Measurements from ENCODE around the gene RIC3.
"Not testable (repeated sequence)": the region's sequence is repeated elsewhere in the genome, so short reads cannot be mapped to it uniquely, and the experiment has no call there.

The RIC3 gene

GRCh38 chr11:8177136-8177535, 8.3 kb upstream of the RIC3 start:
- no peak for TF ChIP-seq CTCF (IDR thresholded peaks at IDR 0.05; ENCODE audit: low read depth, low read length)
- H3K4me3 ChIP-seq (replicated peaks in 1 of 2; ENCODE audit: low read depth in 2 of 2, low read length in 2 of 2) = no peak overlapping the region
- DNase-seq (ENCODE audit: low read depth in 2 of 2) = no peak

DNA sequence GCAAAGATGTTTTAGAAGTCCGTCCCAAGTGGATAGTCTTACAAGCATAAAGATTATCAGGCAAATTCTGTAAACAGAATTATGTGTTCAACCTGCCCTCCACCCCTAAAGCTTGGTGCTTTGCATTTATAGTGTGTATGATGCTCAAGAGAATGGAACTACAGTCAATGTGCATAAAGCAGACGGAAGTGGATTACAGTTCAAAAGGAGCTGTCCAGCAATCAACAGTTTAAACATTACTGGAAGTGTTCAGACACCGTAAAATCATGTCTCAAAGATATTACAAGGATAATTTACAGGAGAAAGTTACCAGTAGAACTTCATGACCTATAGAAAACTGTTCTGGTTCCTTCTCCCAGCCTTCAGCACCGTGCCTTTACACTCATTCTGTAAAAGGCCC, 1.0 kb downstream of the RIC3 start:
- no peak overlapping the region for H3K4me3 ChIP-seq (replicated peaks in 1 of 2; ENCODE audit: low read depth in 2 of 2, low read length in 2 of 2)
- peak; percentile 8 to 10 for DNase-seq (ENCODE audit: low read depth in 2 of 2)
- no peak for TF ChIP-seq CTCF (IDR thresholded peaks at IDR 0.05; ENCODE audit: low read depth, low read length)

DNA sequence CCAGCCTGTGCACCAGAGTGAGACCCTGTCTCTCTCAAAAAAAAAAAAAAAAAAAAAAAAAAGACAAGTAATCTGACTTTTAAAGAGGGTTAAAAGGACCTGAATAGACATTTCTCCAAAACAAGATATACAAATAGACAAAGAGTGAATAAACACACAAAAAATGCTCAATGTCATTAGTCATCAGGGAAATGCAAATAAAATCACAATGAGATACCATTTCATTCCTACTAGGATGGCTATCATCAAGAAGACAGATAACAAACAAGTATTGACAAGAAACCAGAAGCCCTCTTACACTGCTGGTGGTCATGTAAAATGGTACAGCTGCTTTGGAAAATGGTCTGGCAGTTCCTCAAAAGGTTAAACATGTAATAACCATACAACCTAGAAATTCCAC, 4.1 kb downstream of the RIC3 start:
- TF ChIP-seq CTCF (IDR thresholded peaks at IDR 0.05; ENCODE audit: low read depth, low read length) = no peak
- DNase-seq (ENCODE audit: low read depth in 2 of 2) = no peak
- no peak overlapping the region for H3K4me3 ChIP-seq (replicated peaks in 1 of 2; ENCODE audit: low read depth in 2 of 2, low read length in 2 of 2)

DNA sequence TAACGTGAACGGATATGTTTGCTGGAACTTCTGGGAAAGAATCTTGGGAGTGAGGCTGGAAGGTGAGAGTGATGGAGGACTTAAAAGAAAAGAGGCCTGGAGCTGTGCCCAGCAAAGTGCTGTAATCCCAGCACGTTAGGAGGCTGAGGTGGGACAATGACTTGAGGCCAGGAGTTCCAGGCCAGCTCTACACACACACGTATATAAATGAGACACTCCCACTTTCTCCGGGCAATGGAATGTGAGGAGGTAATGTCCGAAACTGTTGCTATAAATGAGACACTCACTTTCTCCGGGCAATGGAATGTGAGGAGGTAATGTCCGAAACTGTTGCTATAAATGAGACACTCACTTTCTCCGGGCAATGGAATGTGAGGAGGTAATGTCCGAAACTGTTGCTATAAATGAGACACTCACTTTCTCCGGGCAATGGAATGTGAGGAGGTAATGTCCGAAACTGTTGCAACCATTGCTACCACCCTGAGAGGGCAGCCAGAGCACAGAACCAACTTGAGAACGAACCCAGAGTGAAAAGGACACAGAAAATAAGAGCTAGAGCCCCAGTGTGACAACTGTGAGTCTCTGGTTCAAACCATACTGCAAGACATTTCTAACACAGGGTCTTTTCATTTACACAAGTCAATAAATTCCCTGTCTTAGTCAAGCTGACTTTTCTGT, 7.1 kb downstream of the RIC3 start:
- DNase-seq (ENCODE audit: low read depth in 2 of 2); H3K4me3 ChIP-seq (replicated peaks in 1 of 2; ENCODE audit: low read depth in 2 of 2, low read length in 2 of 2): not testable (repeated sequence)

DNA sequence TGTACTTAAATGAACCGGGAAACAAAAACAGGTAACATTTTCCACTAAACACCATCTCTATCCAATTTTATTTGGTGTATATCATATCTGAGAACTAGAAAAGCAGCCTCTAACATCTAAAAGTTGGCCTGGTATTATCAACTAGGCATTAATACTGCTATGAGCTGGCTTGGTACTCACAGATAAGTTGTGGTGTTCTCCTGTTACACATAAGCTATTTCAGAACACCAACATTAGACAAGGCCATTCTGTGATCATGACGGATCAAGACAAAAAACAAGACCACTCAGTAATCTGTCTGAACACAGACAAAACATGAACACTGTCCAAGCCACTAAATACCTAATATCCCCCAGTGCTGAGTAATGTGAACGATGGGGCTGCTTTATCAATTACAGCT, 11.9 kb downstream of the RIC3 start:
- no peak overlapping the region for H3K4me3 ChIP-seq (replicated peaks in 1 of 2; ENCODE audit: low read depth in 2 of 2, low read length in 2 of 2)
- no peak for DNase-seq (ENCODE audit: low read depth in 2 of 2)
- TF ChIP-seq CTCF (IDR thresholded peaks at IDR 0.05; ENCODE audit: low read depth, low read length) = no peak

DNA sequence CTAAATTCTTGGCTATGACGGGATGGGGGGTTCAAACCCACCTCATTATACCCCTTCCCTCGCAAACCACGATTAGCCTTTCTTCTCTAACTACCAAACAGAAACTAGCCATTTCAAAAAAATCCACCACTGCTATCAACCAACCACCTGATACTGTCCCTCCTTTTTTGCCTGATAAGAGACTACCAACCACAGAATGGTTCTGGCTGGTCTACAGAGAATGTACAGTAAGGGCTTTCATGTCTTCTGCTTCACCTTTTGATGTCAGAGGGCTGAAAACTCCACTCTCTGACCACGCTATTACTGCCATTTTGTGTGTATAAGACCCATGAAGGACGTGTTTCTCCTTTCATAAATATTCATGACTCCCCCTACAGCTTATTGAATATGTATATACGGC, 19.1 kb downstream of the RIC3 start:
- no peak overlapping the region for H3K4me3 ChIP-seq (replicated peaks in 1 of 2; ENCODE audit: low read depth in 2 of 2, low read length in 2 of 2)
- no peak for TF ChIP-seq CTCF (IDR thresholded peaks at IDR 0.05; ENCODE audit: low read depth, low read length)
- no peak for DNase-seq (ENCODE audit: low read depth in 2 of 2)

GRCh38 chr11:8138526-8138925, 30.3 kb downstream of the RIC3 start:
- no peak overlapping the region for H3K4me3 ChIP-seq (replicated peaks in 1 of 2; ENCODE audit: low read depth in 2 of 2, low read length in 2 of 2)
- TF ChIP-seq CTCF (IDR thresholded peaks at IDR 0.05; ENCODE audit: low read depth, low read length) = no peak
- no peak for DNase-seq (ENCODE audit: low read depth in 2 of 2)

Data from cardiac fibroblast (primary cell).